ENCODE data around the gene MYO5B.
"Not testable (repeated sequence)": the region's sequence is repeated elsewhere in the genome, so short reads cannot be mapped to it uniquely, and the experiment has no call there.

MYO5B gene

GRCh38 chr18:49892148-49892924 is 302.6 kb downstream of the MYO5B start:
- DNase-seq = peak; percentile 15
- in situ Hi-C loops (cut with HindIII; ENCODE audit: low pct_ligation_motif_present, low pct_unique_long_range_greater_than_20kb, low sequenced_read_pairs) = no loop called here

DNA sequence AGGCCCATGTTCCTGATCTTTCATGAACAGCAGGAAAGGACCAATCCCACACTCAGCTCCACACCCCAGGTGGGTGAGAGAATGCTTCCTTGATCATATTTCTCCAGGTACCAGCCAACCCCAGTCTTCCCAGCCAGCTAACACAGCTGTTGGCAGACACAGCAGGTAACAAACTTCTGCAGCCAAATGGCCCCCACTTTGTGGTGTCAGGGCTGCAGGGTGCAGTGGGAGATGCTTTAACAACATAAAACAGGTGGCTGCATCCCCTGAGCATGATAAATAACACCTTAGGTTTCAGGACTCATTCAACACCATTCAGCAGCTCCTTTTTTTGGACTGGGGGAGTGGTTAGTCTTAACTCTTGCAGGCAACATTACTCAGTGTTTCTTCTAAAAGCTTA is 304.9 kb downstream of the MYO5B start:
- in situ Hi-C loops (cut with HindIII; ENCODE audit: low pct_ligation_motif_present, low pct_unique_long_range_greater_than_20kb, low sequenced_read_pairs) = no loop called here
- no peak for DNase-seq

DNA sequence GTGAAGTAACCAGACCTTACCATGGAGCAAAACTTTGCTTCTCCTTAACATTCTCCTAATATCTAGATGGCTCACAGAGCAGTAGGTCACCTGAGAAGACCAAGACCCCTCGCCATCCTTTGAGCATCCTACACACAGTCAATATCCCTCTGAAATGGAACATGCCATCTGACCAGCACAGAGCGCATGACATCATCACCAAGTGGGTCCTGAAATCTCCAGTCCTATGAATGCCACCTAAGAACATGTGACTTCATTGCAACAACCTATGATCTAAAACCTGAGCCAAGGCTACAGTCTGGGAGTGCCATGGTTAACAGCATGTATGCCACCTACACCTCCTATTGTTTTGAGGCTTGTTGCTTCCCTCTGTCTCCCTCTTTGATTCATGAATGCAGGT is 305.4 kb downstream of the MYO5B start:
- in situ Hi-C loops (cut with HindIII; ENCODE audit: low pct_ligation_motif_present, low pct_unique_long_range_greater_than_20kb, low sequenced_read_pairs); DNase-seq: not testable (repeated sequence)

DNA sequence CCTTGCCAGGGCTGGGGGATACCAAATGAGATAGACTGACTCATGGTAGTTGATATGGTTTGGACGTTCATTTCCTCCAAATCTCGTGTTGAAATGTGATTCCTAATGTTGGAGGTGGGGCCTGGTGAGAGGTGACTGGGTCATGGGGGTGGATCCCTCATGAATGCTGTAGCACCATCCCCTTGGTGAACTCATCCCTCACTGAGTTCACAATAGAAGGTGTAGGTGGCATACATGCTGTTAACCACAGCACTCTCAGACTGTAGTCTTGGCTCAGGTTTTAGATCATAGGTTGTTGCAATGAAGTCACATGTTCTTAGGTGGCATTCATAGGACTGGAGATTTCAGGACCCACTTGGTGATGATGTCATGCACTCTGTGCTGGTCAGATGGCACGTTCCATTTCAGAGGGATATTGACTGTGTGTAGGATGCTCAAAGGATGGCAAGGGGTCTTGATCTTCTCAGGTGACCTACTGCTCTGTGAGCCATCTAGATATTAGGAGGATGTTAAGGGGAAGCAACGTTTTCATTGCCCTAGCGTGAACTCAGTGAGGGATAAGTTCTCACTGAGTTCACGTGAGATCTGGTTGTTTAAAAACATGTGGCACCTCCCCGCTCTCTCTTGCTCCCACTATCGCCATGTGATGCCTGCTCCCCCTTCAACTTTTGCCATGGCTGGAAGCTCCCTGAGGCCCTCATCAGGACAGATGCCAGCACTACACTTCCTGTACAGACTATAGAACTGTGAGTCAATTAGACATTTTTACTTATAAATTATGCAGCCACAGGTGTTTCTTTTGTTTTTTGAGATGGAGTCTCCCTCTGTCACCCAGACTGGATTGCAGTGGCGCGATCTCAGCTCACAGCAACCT is 307.8 kb downstream of the MYO5B start:
- in situ Hi-C loops (cut with HindIII; ENCODE audit: low pct_ligation_motif_present, low pct_unique_long_range_greater_than_20kb, low sequenced_read_pairs) = no loop called here
- DNase-seq = peak; percentile 14

- DNase-seq = no peak
- in situ Hi-C loops (cut with HindIII; ENCODE audit: low pct_ligation_motif_present, low pct_unique_long_range_greater_than_20kb, low sequenced_read_pairs) = no loop called here
Observed at GRCh38 chr18:49884959-49885358, 310.0 kb downstream of the MYO5B start.

DNA sequence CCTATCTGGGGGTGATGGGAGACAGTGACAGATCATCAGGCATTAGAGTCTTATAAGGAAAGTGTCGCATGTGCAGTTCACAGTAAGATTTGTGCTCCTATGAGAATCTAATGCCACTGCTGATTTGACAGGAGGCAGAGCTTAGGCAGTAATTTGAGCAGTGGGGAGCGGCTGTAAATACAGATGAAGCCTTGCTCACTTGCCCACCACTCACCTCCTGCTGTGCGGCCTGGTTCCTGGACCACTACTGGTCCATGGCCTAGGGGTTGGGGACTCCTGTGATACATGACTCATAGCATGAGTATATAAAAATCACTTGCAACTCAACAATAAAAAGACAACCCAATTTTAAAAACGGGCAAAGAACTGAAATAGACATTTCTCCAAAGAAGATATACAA is 310.5 kb downstream of the MYO5B start:
- DNase-seq = no peak
- in situ Hi-C loops (cut with HindIII; ENCODE audit: low pct_ligation_motif_present, low pct_unique_long_range_greater_than_20kb, low sequenced_read_pairs) = no loop called here

GRCh38 chr18:49880661-49881060 is 314.3 kb downstream of the MYO5B start:
- no peak for DNase-seq
- in situ Hi-C loops (cut with HindIII; ENCODE audit: low pct_ligation_motif_present, low pct_unique_long_range_greater_than_20kb, low sequenced_read_pairs) = no loop called here

DNA sequence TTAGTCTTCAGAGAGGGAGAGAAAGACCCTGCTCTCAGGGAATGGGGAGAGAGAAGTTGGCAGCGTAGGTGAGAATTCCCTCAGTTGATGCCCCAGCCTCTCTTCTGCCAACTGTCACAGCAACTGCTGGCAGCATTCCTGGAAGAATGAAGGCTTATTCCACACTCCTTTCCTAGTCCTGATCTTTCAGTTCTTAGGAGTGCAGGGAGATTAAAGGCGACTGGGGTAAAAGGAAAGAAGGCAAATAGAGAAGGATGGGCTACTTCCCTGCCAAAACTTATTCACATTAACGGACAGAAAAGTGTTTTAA is 315.7 kb downstream of the MYO5B start:
- in situ Hi-C loops (cut with HindIII; ENCODE audit: low pct_ligation_motif_present, low pct_unique_long_range_greater_than_20kb, low sequenced_read_pairs) = no loop called here
- no peak for DNase-seq

GRCh38 chr18:49878567-49879270 is 316.2 kb downstream of the MYO5B start:
- in situ Hi-C loops (cut with HindIII; ENCODE audit: low pct_ligation_motif_present, low pct_unique_long_range_greater_than_20kb, low sequenced_read_pairs) = no loop called here
- DNase-seq = no peak

GRCh38 chr18:49878015-49878414 is 316.9 kb downstream of the MYO5B start:
- in situ Hi-C loops (cut with HindIII; ENCODE audit: low pct_ligation_motif_present, low pct_unique_long_range_greater_than_20kb, low sequenced_read_pairs) = no loop called here
- DNase-seq = no peak

DNA sequence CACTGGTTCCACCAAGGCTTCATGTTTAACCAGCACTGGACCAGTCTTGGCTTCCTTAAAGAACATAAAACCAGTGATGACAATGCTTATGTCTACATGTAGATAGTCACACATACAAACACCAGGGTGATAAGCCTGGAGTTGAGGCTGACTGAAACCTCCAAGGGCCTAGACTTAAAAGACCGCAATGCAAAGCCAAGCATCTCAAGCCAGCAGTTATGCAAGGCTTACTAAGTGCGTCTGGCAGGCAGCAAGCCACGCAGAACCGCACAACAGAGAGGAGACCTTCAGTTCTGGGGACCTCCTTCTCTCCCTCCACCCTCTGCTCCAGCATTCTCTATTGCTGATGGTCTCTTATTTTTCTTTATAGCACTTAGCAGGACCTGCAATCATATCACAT is 318.4 kb downstream of the MYO5B start:
- in situ Hi-C loops (cut with HindIII; ENCODE audit: low pct_ligation_motif_present, low pct_unique_long_range_greater_than_20kb, low sequenced_read_pairs) = no loop called here
- no peak for DNase-seq

DNA sequence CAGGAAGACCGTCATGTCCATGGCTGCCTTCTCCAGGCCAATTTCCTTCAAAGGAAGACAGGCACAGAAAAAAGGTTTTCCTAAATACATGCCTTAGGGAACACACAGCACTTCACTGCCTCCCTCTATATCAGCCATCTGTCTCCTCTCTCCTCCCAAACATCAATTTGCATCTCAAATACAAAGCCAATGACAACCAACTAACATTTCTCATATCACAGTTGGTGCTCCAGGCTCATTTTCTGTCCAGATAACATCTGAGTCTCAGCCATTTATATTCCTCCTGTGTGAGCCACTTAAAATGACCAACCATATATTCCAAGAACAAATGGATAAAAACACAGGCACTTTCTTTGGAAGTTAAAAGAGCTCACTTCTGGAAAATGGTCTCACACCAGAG is 319.2 kb downstream of the MYO5B start:
- no peak for DNase-seq
- in situ Hi-C loops (cut with HindIII; ENCODE audit: low pct_ligation_motif_present, low pct_unique_long_range_greater_than_20kb, low sequenced_read_pairs) = no loop called here

DNA sequence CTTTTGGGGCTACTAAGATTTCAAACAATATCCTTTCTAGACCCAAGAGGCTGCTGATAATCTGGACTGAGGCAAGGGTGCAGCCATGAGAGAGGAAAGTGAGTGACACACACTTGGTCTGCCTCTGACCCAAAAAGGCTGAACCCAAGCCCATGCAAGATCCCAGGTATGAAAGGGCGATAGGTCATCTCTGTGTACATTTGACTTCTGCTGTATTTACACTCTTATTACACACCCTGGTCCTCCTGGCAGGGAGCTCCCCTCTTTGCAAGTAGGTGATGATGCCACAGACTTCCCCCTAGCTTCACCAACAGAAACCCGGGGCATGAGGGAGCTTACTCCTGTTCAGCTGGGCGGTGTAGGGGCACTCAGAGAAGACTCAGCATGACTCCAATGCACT is 319.8 kb downstream of the MYO5B start:
- in situ Hi-C loops (cut with HindIII; ENCODE audit: low pct_ligation_motif_present, low pct_unique_long_range_greater_than_20kb, low sequenced_read_pairs) = no loop called here
- DNase-seq = no peak

DNA sequence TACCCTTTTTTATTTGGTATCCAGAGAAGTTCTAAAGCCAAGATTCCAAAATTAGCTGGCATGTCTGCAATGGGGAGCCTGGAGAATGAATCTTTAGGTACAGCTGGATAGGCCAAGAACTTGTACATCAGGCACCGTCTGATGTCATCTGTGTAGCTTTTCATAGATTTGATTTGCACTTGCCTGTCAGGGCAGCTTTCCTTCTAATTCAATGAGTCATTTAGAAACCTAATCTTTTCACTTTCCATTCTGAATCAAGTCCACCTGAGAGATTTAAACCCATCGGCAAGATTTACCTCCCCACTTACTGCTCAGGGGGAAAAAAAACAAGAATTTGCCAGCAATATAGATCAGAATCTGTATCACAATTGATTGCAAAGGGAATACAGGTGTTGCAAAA is 320.7 kb downstream of the MYO5B start:
- DNase-seq = no peak
- in situ Hi-C loops (cut with HindIII; ENCODE audit: low pct_ligation_motif_present, low pct_unique_long_range_greater_than_20kb, low sequenced_read_pairs) = no loop called here

- in situ Hi-C loops (cut with HindIII; ENCODE audit: low pct_ligation_motif_present, low pct_unique_long_range_greater_than_20kb, low sequenced_read_pairs) = no loop called here
- DNase-seq = no peak
Observed at GRCh38 chr18:49869354-49869753, 325.6 kb downstream of the MYO5B start.

DNA sequence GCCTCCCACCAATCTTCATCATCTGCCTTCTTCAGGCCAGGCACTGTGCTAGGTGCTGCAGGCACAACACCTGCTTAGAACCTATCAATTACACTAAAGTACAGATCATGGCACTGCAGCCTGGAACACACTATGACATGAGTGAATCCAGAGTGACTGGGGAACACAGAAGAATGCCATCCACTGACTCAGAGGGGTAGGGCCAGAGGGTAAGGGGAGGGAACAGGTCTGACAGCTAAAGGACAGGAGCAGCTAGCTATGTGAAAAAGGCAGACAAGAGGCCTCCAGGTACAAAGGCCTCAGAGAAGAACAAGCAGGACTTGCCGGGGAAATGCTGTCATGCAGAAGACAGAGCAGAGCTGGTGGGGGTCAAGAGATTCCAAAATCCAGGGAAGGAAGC is 328.3 kb downstream of the MYO5B start:
- in situ Hi-C loops (cut with HindIII; ENCODE audit: low pct_ligation_motif_present, low pct_unique_long_range_greater_than_20kb, low sequenced_read_pairs) = no loop called here

DNA sequence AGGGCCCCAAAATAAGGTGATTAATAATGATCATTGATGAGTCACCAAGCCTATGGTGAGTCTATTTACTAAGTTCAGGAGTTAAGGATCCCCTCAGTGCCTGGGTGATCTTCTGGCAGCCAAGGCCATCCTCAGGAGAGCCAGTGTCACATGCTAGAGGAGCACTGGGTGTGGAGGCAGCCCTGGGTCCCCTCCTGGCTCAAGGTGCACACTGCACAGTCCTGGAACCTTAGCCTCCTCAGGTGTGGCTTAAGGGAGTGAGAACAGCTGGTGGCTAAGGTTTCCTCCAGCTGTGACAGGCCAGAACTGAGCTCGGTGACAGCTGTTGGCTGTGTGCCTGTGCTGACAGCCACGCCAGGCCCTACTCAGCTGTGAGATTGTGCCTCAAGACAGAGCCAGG is 329.5 kb downstream of the MYO5B start:
- in situ Hi-C loops (cut with HindIII; ENCODE audit: low pct_ligation_motif_present, low pct_unique_long_range_greater_than_20kb, low sequenced_read_pairs) = no loop called here
- no peak for DNase-seq

More for the DNA sequence above, 328.3 kb downstream of the MYO5B start:
- no peak for DNase-seq

DNA sequence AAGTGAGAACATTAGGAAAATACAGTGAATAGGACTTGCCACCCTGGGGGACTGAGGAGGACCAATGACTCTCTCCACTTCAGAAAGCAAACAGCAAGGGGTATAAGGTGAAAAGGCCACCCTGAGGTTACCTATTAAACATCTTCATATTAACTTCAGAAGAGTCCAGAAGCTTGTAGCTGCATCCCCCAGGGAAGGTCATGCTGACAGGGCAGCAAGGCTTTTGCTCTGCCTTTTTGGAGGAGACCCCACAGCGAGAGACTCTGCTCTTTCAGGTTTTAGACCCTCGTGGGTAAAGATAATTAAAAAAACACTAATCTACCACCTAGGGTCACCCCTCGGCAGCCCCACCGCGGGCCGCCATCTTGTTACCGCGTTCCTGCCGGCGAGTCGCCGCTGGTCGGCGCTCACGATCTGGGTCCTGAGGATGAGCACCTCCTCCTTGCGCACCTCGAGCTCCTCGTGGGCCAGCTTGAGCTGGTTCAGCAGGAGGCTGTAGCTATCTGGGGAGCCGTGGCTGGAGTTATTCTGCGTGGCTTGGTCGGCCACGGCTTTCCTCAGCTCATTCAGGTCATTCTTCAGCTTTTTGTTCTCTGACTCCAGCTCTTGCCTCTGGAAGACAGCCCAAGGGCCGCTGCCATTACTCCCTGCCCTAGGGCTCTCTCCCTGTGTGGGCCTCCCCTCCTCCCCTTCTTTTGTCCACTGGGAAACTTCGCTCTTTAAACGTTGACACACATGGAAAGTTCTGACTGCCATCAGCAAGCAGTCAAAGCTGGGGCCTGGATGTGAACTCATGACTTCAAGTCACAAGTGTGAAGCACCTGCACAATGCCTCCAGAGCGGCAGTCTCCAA is 331.0 kb downstream of the MYO5B start:
- DNase-seq = no peak
- in situ Hi-C loops (cut with HindIII; ENCODE audit: low pct_ligation_motif_present, low pct_unique_long_range_greater_than_20kb, low sequenced_read_pairs) = no loop called here
